Activated naive CD4-positive, alpha-beta T cell treated with anti-CD3 and anti-CD28 coated beads for 36 hours (primary cell): ENCODE measurements around the gene MDP1. TPM values are rescaled to one million over a fixed set of nuclear protein-coding genes. Genes with fewer than 3 reads are reported as not detected.

Experiments used
- CTCF ChIA-PET: fragments of 350-600 bp; sonication (Branson Sonifier 250); formaldehyde crosslinking; loops from one replicate; lab custom pipeline; 2021; ENCODE audit warnings: antibody characterized with exemption; lab: Charles Lee
- DNase-seq: peaks from one replicate; pipeline ENCODE4 v3.0.0-alpha.2; 2020
- H3K27ac Mint-ChIP-seq: one replicate; pipeline ENCODE4 v1.8.0; 2021; ENCODE audit warnings: mild to moderate bottlenecking, mixed read lengths
- H3K27me3 Mint-ChIP-seq: one replicate; pipeline ENCODE4 v1.8.0; 2021; ENCODE audit warnings: low read depth, mixed read lengths
- H3K36me3 Mint-ChIP-seq: one replicate; pipeline ENCODE4 v1.8.0; 2021; ENCODE audit warnings: low read depth, mixed read lengths
- H3K4me1 Mint-ChIP-seq: one replicate; pipeline ENCODE4 v1.8.0; 2021; ENCODE audit warnings: low read depth, mixed read lengths
- H3K4me3 Mint-ChIP-seq: one replicate; pipeline ENCODE4 v1.8.0; 2021; ENCODE audit warnings: mild to moderate bottlenecking, moderate library complexity, mixed read lengths
- H3K9me3 Mint-ChIP-seq: one replicate; pipeline ENCODE4 v1.8.0; 2021; ENCODE audit warnings: mixed read lengths
- intact Hi-C: fragments of 100-400 bp; cut with micrococcal nuclease; formaldehyde crosslinking; loops from one replicate; pipeline ENCODE4 v1.15.1; 2023
- total RNA-seq, 2 experiments: library from RNA; stranded (reverse); gene quantifications; one replicate each; pipeline ENCODE4 v1.2.3, GENCODE V29; 2021

The MDP1 gene
- total RNA-seq, 2 experiments from 2014 or later: 10.2 to 13.6 TPM

DNA sequence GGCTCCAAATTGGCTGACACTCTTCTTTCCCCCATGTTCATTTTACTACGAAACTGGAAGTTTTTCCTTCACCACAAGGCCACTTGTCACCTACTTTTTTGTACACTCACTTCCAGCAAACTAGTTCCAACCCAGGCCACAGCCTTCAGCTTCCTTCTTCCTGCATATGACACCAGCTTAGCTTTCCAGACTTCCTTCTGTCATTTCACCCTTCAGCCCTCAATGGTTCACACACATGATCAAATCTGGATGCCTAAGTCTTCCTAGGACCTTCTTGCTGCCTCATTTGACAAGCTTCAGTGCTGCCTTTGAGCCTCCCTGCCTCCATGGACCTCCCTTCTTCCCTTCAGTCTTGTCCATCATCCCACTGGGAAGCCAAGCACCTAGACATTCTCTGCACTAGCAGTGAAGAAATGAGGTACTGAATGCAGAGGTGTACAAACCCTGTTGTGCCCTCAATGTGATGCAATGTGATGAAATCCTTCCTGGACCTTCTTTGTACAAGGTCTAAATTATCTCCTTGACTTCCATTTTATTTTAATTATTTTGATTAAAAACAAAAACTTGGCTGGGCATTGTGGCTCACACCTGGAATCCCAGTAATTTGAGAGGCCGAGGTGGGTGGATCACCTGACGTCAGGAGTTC lies 48.3 kb downstream of the MDP1 start:
- no peaks in the 10 kb centered on the region for H3K27me3 Mint-ChIP-seq
- intact Hi-C loops: no loop called here
- H3K27ac Mint-ChIP-seq: peak overlapping the region; percentile 46
- H3K4me3 Mint-ChIP-seq: no peak overlapping the region
- DNase-seq: no peak
- CTCF ChIA-PET: no interaction called here
- peaks cover 47% of the 10 kb centered on the region for H3K36me3 Mint-ChIP-seq
- H3K4me1 Mint-ChIP-seq: peaks cover 50% of the 10 kb centered on the region
- no peaks in the 10 kb centered on the region for H3K9me3 Mint-ChIP-seq

- no peak for DNase-seq
- intact Hi-C loops: no loop called here
- Mint-ChIP-seq H3K27ac (no peak overlapping the region), H3K4me1 (peaks cover 52% of the 10 kb centered on the region), H3K9me3 (no peaks in the 10 kb centered on the region), H3K27me3 (no peaks in the 10 kb centered on the region), H3K4me3 (no peak overlapping the region), H3K36me3 (peaks cover 57% of the 10 kb centered on the region)
- CTCF ChIA-PET: interaction anchor here (0.8 kb wide), 1 partner anchor 27 kb away, joined by 3 read pairs; no protein-coding TSS in a partner anchor
These were observed 50.1 kb downstream of the MDP1 start for GRCh38 chr14:24165785-24166184.

- peaks cover 51% of the 10 kb centered on the region for H3K4me1 Mint-ChIP-seq
- H3K4me3 Mint-ChIP-seq: no peak overlapping the region
- H3K27ac Mint-ChIP-seq: no peak overlapping the region
- DNase-seq: no peak
- no peaks in the 10 kb centered on the region for H3K9me3 Mint-ChIP-seq
- intact Hi-C loops: loop anchor here (5.0 kb wide), 1 partner anchor 437 kb away; no protein-coding TSS in a partner anchor
- H3K36me3 Mint-ChIP-seq: peaks cover 61% of the 10 kb centered on the region
- CTCF ChIA-PET: interaction anchor here (0.9 kb wide), 2 partner anchors 17 to 604 kb away, joined by 3 read pairs; partner anchors contain the start of gene RNF31
- H3K27me3 Mint-ChIP-seq: no peaks in the 10 kb centered on the region
These were observed 51.3 kb downstream of the MDP1 start for GRCh38 chr14:24164518-24164991.

Other genes starting within 250 kb of the MDP1 start
- gene DHRS4L2, start 227.1 kb downstream of the MDP1 start, total RNA-seq: 10 to 100 TPM; 26.2 to 26.3 TPM
- gene CARMIL3, start 164.1 kb downstream of the MDP1 start, total RNA-seq: under 1 TPM; 0.48 to 0.99 TPM
- gene CPNE6, start 144.5 kb downstream of the MDP1 start, total RNA-seq: not detected
- gene PCK2, start 121.8 kb downstream of the MDP1 start, total RNA-seq: 100 to 1,000 TPM; 117 TPM
- gene DCAF11, start 101.3 kb downstream of the MDP1 start, total RNA-seq: 10 to 100 TPM; 79.4 to 84.0 TPM
- gene NRL, start 101.1 kb downstream of the MDP1 start, total RNA-seq: 1 to 10 TPM; 1.7 to 1.9 TPM
- gene FITM1, start 85.4 kb downstream of the MDP1 start, total RNA-seq: under 1 TPM; 0.19 to 0.30 TPM
- gene PSME1, start 79.9 kb downstream of the MDP1 start, total RNA-seq: 100 to 1,000 TPM; 406 to 416 TPM
- 10 to 100 TPM; 38.4 to 38.9 TPM for gene EMC9, start 74.5 kb downstream of the MDP1 start, total RNA-seq
- 100 to 1,000 TPM; 392 to 404 TPM for gene PSME2, start 69.5 kb downstream of the MDP1 start, total RNA-seq
- 10 to 100 TPM; 51.1 to 53.8 TPM for gene RNF31, start 68.6 kb downstream of the MDP1 start, total RNA-seq
- 100 to 1,000 TPM; 202 to 212 TPM for gene IRF9, start 54.8 kb downstream of the MDP1 start, total RNA-seq
- gene REC8, start 44.0 kb downstream of the MDP1 start, total RNA-seq: 10 to 100 TPM; 19.3 to 22.3 TPM
- gene IPO4, start 27.2 kb downstream of the MDP1 start, total RNA-seq: 10 to 100 TPM; 64.2 to 74.5 TPM
- gene TM9SF1, start 20.6 kb downstream of the MDP1 start, total RNA-seq: 10 to 100 TPM; 14.7 to 15.1 TPM
- gene TSSK4, start 10.4 kb downstream of the MDP1 start, total RNA-seq: not detected
- 10 to 100 TPM; 65.2 to 66.5 TPM for gene CHMP4A, start 2.6 kb downstream of the MDP1 start, total RNA-seq
- 100 to 1,000 TPM; 172 to 196 TPM for gene NEDD8, start 16.3 kb upstream of the MDP1 start, total RNA-seq
- 10 to 100 TPM; 60.5 to 63.7 TPM for gene GMPR2, start 16.9 kb upstream of the MDP1 start, total RNA-seq
- 100 to 1,000 TPM; 117 to 128 TPM for gene TINF2, start 26.6 kb upstream of the MDP1 start, total RNA-seq
- gene TGM1, start 47.1 kb upstream of the MDP1 start, total RNA-seq: 10 to 100 TPM; 13.5 to 13.8 TPM
- gene RABGGTA, start 55.5 kb upstream of the MDP1 start, total RNA-seq: 10 to 100 TPM; 74.9 to 76.2 TPM
- gene DHRS1, start 83.7 kb upstream of the MDP1 start, total RNA-seq: 10 to 100 TPM; 11.8 to 13.8 TPM
- 10 to 100 TPM; 24.8 to 26.4 TPM for gene NOP9, start 83.8 kb upstream of the MDP1 start, total RNA-seq
- 10 to 100 TPM; 10.9 to 15.1 TPM for gene CIDEB, start 91.9 kb upstream of the MDP1 start, total RNA-seq
- 10 to 100 TPM; 12.2 to 12.8 TPM for gene LTB4R2, start 94.1 kb upstream of the MDP1 start, total RNA-seq
- 10 to 100 TPM; 10.6 to 11.4 TPM for gene LTB4R, start 95.4 kb upstream of the MDP1 start, total RNA-seq
- gene ADCY4, start 119.0 kb upstream of the MDP1 start, total RNA-seq: 1 to 10 TPM; 1.6 to 2.4 TPM
- 1 to 10 TPM; 5.9 to 7.6 TPM for gene RIPK3, start 123.9 kb upstream of the MDP1 start, total RNA-seq
- gene NFATC4, start 152.1 kb upstream of the MDP1 start, total RNA-seq: under 1 TPM in 1 of 2 experiments, not detected in 1; 0.15 TPM
- gene NYNRIN, start 182.9 kb upstream of the MDP1 start, total RNA-seq: under 1 TPM in 1 of 2 experiments, not detected in 1; 0.02 TPM
- 1 to 10 TPM; 7.7 to 8.6 TPM for gene CBLN3, start 213.6 kb upstream of the MDP1 start, total RNA-seq
- 10 to 100 TPM; 59.8 to 62.5 TPM for gene KHNYN, start 213.9 kb upstream of the MDP1 start, total RNA-seq
- 10 to 100 TPM; 70.5 to 72.4 TPM for gene SDR39U1, start 226.7 kb upstream of the MDP1 start, total RNA-seq